Measurements from ENCODE around the gene ASPHD2. TPM values are rescaled to one million over a fixed set of nuclear protein-coding genes. Genes with fewer than 3 reads are reported as not detected.

The ASPHD2 gene
- total RNA-seq, 1 experiment from 2014 or later: 7.1 TPM

DNA sequence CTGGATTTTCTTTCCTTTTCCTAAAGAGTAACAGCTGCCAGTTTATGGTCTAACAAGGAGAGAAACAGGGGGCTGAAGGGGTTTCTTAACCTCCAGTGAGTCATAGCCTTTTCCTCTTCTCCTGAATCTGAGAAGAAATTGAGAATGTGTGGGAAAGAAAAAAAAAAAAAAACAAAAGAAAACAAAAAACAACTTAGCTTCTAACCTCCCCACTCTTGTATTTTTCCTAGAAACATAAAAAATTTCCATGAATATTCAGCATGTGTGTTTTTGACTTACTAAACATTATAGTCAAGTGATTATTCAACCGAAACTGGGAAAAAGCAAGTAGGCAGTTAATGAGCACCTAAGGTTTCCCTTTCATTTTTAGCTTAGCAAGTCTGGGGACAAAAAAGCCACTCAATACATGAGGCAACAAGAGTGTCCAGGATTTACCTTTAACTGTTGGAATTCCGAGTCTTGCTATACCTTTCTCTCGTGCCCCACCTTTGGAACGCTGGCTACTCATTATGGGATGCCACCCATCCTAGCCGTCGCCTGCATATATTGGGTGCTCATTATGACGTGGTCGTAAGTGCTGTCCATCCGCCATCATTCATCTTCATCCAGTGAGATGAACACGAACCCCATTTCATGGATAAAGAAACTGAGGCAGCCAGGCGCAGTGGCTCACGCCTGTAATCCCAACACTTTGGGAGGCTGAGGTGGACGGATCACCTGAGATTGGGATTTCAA, 2.4 kb downstream of the ASPHD2 start:
- TF ChIP-seq, protein P1, sequence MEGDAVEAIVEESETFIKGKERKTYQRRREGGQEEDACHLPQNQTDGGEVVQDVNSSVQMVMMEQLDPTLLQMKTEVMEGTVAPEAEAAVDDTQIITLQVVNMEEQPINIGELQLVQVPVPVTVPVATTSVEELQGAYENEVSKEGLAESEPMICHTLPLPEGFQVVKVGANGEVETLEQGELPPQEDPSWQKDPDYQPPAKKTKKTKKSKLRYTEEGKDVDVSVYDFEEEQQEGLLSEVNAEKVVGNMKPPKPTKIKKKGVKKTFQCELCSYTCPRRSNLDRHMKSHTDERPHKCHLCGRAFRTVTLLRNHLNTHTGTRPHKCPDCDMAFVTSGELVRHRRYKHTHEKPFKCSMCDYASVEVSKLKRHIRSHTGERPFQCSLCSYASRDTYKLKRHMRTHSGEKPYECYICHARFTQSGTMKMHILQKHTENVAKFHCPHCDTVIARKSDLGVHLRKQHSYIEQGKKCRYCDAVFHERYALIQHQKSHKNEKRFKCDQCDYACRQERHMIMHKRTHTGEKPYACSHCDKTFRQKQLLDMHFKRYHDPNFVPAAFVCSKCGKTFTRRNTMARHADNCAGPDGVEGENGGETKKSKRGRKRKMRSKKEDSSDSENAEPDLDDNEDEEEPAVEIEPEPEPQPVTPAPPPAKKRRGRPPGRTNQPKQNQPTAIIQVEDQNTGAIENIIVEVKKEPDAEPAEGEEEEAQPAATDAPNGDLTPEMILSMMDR (conservative IDR thresholded peaks at IDR 0.05): no peak
- Mint-ChIP-seq H3K4me3 (0 out of 5 replicates have a peak overlapping the region, but pooled peaks of 1 of the 2 experiments have one; percentile 12), H3K9me3 (peaks cover 0 to 3% of the 10 kb centered on the region in 2 experiments; a peak in 3 of 5 replicates), H3K27me3 (ENCODE audit: low read depth) (peaks cover 30% of the 10 kb centered on the region), H3K4me1 (peaks cover 19 to 29% of the 10 kb centered on the region in 2 experiments), H3K27ac (no peak overlapping the region), H3K36me3 (ENCODE audit: insufficient read depth in 1 of 3, low read depth in 3 of 3) (peaks cover 3 to 19% (median 13%) of the 10 kb centered on the region in 3 experiments)
- H2AK5ac ChIP-seq (ENCODE audit: insufficient read length, low read length): no peak overlapping the region
- peaks cover 11% of the 10 kb centered on the region for H3K23me2 ChIP-seq (ENCODE audit: insufficient read length, low read depth, low read length, poor library complexity, severe bottlenecking)
- no peak overlapping the region for H3K4ac ChIP-seq (ENCODE audit: low read depth, low read length)
- no peak overlapping the region for H2BK20ac ChIP-seq (ENCODE audit: low read depth, low read length, poor library complexity, severe bottlenecking)
- H4K5ac ChIP-seq (ENCODE audit: insufficient read length, low read depth, low read length): no peak overlapping the region
- H3K56ac ChIP-seq (ENCODE audit: insufficient read length, low read depth, low read length): no peak overlapping the region
- H3T11ph ChIP-seq (ENCODE audit: low read length): no peak overlapping the region
- no peak overlapping the region for H4K91ac ChIP-seq (ENCODE audit: insufficient read length, low read depth, low read length)
- no peaks in the 10 kb centered on the region for H3K79me1 ChIP-seq (ENCODE audit: insufficient read depth, low read depth, low read length, poor library complexity, severe bottlenecking)
- no peak overlapping the region for H3K9ac ChIP-seq (ENCODE audit: extremely low read depth, insufficient read length, low read length)
- H3K79me2 ChIP-seq (ENCODE audit: insufficient read depth, low read length): no peaks in the 10 kb centered on the region; the same call in 1 of the 2 replicates
- no peaks in the 10 kb centered on the region for H4K20me1 ChIP-seq (ENCODE audit: control insufficient read depth, insufficient read depth, insufficient read length)
- no peak overlapping the region for H2BK5ac ChIP-seq (ENCODE audit: insufficient read length, low read length)
- no peak overlapping the region for H2AFZ ChIP-seq (ENCODE audit: low read length)
- H3K4me1 ChIP-seq (ENCODE audit: insufficient read depth, low read length): no peaks in the 10 kb centered on the region; the same call in 1 of the 2 replicates
- no peak overlapping the region for H3K23ac ChIP-seq (ENCODE audit: insufficient read length, low read depth, low read length)
- H3K27ac ChIP-seq (ENCODE audit: insufficient read length, low read depth, low read length): no peak overlapping the region
- no peak overlapping the region for H3K4me2 ChIP-seq (ENCODE audit: insufficient read depth, insufficient read length, low read length)
- WGBS (ENCODE audit: extremely low coverage, insufficient read length, low lambda C conversion rate): no CpG with 5 or more reads among the region's 13 CpGs
- no peak overlapping the region for H2BK12ac ChIP-seq (ENCODE audit: insufficient read length, low read depth, low read length)
- no peak overlapping the region for H4K8ac ChIP-seq (replicated peaks; ENCODE audit: insufficient read length, low read depth, low read length)
- no peak overlapping the region for H2BK120ac ChIP-seq (ENCODE audit: low read depth, low read length, poor library complexity, severe bottlenecking)
- H3K9me3 ChIP-seq (ENCODE audit: control insufficient read depth, low read depth, low read length): no peaks in the 10 kb centered on the region
- no peak for DNase-seq
- no peak overlapping the region for H3K18ac ChIP-seq (ENCODE audit: insufficient read length, low read depth, low read length)
- H3K27me3 ChIP-seq (ENCODE audit: insufficient read depth, low read length): no peaks in the 10 kb centered on the region
- no peak overlapping the region for H3K14ac ChIP-seq (ENCODE audit: insufficient read depth, low read length)
- H2BK15ac ChIP-seq (ENCODE audit: low read depth, low read length): no peak overlapping the region
